Measurements from ENCODE around the gene HIPK1. TPM values are rescaled to one million over a fixed set of nuclear protein-coding genes. Genes with fewer than 3 reads are reported as not detected.

The HIPK1 gene
- total RNA-seq, 4 donors from 2014 or later, result 48.3 to 63.9 (median 53.1) TPM

DNA sequence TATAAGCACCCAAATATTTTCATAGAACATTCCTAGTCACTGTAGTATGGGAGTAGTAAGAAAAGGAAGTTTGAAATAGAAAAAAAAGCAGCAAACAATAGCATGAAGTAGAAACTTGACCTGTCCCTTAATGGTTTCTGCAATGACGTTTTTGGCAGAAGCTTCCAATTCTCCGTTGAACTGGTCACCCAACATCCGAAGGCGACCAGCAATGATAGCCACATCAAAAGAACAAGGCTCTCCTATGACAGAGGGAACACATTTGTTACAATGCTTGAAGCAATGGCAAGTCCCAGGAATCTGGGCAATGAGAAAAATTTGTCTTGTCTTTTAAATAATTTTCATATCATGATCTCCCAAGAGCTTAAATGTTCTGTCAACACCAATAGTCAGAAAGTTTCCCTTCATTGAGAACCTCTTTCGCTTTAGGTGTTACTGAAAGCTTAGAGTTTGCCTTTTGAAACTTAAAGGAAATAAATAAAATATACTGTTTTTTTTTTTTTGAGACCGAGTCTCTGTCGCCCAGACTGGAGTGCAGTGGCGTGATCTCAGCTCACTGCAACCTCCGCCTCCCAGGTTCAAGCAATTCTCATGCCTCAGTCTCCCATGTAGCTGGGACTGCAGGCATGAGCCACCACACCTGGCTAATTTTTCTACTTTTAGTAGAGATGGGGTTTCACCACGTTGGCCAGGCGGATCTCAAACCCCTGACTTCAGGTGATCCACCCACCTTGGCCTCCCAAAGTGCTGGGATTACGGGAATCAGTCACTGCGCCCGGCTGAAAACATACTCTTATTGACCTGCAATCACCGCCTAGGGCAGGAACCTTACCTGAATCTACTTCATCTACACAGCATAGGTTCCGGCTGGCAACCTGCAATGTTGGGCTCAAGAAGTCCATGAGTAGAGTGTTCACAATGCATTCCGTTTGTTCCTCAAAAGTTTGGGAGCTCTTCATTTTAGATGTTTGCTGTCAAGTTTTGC lies 42.4 kb upstream of the HIPK1 start:
- intact Hi-C loops (cut with DNase I; ENCODE audit: low total_unique reads), result no loop called here
- Histone ChIP-seq H3K4me3 (peak overlapping the region in 3 of 4 donors; percentile 31 to 47 (median 32)), H3K27ac (peak overlapping the region; percentile 77 to 86 (median 78)), H3K27me3 (no peaks in the 10 kb centered on the region), H3K9me3 (no peaks in the 10 kb centered on the region), H3K36me3 (no peaks in the 10 kb centered on the region), H3K4me1 (peaks cover 0 to 33% (median 11%) of the 10 kb centered on the region in 4 donors)
- WGBS, 2 donors (ENCODE audit: low coverage in 1 of 2), result 58 to 68% methylated on average over 5 to 17 of the region's 17 CpGs
- DNase-seq, result peak; percentile 25
- in situ Hi-C loops (cut with MboI; ENCODE audit: low pct_ligation_motif_present in 1 of 4, low pct_unique_long_range_greater_than_20kb in 1 of 4, low sequenced_read_pairs in 3 of 4), result no loop called here
- TF ChIP-seq POLR2A (IDR thresholded peaks at IDR 0.05), result no peak
- no peak for TF ChIP-seq POLR2AphosphoS5 (IDR thresholded peaks at IDR 0.05)
- TF ChIP-seq, protein P1, sequence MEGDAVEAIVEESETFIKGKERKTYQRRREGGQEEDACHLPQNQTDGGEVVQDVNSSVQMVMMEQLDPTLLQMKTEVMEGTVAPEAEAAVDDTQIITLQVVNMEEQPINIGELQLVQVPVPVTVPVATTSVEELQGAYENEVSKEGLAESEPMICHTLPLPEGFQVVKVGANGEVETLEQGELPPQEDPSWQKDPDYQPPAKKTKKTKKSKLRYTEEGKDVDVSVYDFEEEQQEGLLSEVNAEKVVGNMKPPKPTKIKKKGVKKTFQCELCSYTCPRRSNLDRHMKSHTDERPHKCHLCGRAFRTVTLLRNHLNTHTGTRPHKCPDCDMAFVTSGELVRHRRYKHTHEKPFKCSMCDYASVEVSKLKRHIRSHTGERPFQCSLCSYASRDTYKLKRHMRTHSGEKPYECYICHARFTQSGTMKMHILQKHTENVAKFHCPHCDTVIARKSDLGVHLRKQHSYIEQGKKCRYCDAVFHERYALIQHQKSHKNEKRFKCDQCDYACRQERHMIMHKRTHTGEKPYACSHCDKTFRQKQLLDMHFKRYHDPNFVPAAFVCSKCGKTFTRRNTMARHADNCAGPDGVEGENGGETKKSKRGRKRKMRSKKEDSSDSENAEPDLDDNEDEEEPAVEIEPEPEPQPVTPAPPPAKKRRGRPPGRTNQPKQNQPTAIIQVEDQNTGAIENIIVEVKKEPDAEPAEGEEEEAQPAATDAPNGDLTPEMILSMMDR (IDR thresholded peaks at IDR 0.05), result no peak
- TF ChIP-seq EP300 (IDR thresholded peaks at IDR 0.05; ENCODE audit: low read depth), result no peak

DNA sequence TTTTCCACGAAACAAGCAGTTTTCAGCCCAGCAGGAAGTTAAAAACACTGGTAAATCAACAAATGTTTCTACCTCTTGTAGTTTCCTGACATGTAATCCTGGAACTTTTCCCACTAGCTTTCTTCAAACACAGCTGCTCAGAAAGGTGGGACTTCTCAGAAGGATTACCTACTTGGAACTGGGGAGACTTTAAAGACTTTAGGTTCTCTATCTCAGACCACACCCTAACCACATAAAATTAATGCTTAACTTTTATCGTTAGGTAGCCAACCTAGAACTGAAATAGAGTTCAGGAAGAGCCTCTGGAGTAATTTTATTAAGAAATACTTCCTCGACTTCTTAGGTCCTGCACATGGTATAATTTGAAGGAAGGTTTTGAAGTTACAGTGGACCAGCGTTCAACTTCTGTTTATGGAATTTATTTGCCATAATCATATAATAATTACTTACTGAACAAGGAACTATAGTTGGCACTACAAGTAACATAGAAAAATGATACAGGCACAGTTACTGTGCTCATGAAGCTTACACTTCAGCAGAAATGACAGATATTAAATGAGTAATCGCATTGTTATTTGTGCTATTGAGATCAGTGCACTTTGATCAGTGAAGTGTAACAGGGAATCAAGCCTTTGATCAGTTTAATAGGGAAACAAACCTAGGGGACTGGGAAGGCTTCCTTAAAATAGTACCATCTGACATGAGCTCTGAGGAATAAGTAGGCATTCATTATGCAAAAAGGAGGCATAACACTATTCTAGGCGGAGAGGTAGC lies 41.5 kb upstream of the HIPK1 start, which contains the start of gene BCL2L15:
TSS of gene BCL2L15 (minus strand) at position 180 of the 774 bp plus-strand sequence. CDS start 206 bp downstream, outside the sequence.
- Histone ChIP-seq H3K27ac (peak within 1 kb of the TSS; percentile 77 to 86 (median 78)), H3K9me3 (no peaks in the 10 kb centered on the region), H3K4me1 (peaks cover 0 to 38% (median 11%) of the 10 kb centered on the region in 4 donors), H3K36me3 (no peaks in the 10 kb centered on the region), H3K4me3 (peak within 1 kb of the TSS in 3 of 4 donors; percentile 31 to 47 (median 32)), H3K27me3 (no peaks in the 10 kb centered on the region)
- TF ChIP-seq POLR2AphosphoS5 (IDR thresholded peaks at IDR 0.05), result peak; percentile 46 to 91 (median 87)
- TF ChIP-seq POLR2A (IDR thresholded peaks at IDR 0.05), result peak; percentile 84
- TF ChIP-seq, protein P1 (IDR thresholded peaks at IDR 0.05), result no peak
- TF ChIP-seq EP300 (IDR thresholded peaks at IDR 0.05; ENCODE audit: low read depth), result no peak
- 48 to 49% methylated on average over 5 to 6 of the region's 6 CpGs for WGBS, 2 donors (ENCODE audit: low coverage in 1 of 2)
- no peak for DNase-seq
- intact Hi-C loops (cut with DNase I; ENCODE audit: low total_unique reads) (no loop called here), in situ Hi-C loops (cut with MboI; ENCODE audit: low pct_ligation_motif_present in 1 of 4, low pct_unique_long_range_greater_than_20kb in 1 of 4, low sequenced_read_pairs in 3 of 4) (no loop called here)

DNA sequence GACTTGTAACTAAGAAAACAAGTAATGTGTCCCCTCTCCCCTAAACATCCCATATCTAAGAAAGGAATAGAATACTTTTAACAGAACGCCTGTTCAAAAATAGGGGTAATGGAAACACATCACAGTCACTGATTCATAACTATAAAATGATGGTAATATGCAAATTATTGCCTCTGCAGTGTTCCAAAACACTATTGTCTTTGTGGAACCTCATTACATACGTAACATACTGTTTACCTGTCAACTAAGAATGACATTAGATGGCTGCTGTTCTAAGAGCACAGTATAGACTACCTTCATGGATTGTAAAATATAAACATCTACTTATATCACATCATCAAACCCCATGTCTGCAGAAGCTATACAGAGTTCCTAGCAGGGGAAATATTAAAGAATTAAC lies 38.3 kb upstream of the HIPK1 start:
- Histone ChIP-seq H3K9me3 (no peaks in the 10 kb centered on the region), H3K4me1 (peaks cover 0 to 22% (median 8%) of the 10 kb centered on the region in 4 donors), H3K27ac (no peak overlapping the region), H3K36me3 (no peaks in the 10 kb centered on the region), H3K4me3 (no peak overlapping the region), H3K27me3 (no peaks in the 10 kb centered on the region)
- TF ChIP-seq, protein P1 (IDR thresholded peaks at IDR 0.05), result no peak
- TF ChIP-seq POLR2AphosphoS5 (IDR thresholded peaks at IDR 0.05) (no peak), POLR2A (IDR thresholded peaks at IDR 0.05) (no peak), EP300 (IDR thresholded peaks at IDR 0.05; ENCODE audit: low read depth) (no peak)
- intact Hi-C loops (cut with DNase I; ENCODE audit: low total_unique reads), result no loop called here
- WGBS, 2 donors (ENCODE audit: low coverage in 1 of 2), result 63 to 67% methylated on average over 2 of the region's 2 CpGs
- in situ Hi-C loops (cut with MboI; ENCODE audit: low pct_ligation_motif_present in 1 of 4, low pct_unique_long_range_greater_than_20kb in 1 of 4, low sequenced_read_pairs in 3 of 4), result no loop called here
- DNase-seq, result no peak

Data from transverse colon (tissue), 4 donors.